Retina (tissue), 1 donor: ENCODE measurements around the gene GRK2.

ENCODE experiments used
- DNase-seq: peaks from one replicate; pipeline ENCODE4 v3.0.0-alpha.2; 2016

GRK2 gene

DNA sequence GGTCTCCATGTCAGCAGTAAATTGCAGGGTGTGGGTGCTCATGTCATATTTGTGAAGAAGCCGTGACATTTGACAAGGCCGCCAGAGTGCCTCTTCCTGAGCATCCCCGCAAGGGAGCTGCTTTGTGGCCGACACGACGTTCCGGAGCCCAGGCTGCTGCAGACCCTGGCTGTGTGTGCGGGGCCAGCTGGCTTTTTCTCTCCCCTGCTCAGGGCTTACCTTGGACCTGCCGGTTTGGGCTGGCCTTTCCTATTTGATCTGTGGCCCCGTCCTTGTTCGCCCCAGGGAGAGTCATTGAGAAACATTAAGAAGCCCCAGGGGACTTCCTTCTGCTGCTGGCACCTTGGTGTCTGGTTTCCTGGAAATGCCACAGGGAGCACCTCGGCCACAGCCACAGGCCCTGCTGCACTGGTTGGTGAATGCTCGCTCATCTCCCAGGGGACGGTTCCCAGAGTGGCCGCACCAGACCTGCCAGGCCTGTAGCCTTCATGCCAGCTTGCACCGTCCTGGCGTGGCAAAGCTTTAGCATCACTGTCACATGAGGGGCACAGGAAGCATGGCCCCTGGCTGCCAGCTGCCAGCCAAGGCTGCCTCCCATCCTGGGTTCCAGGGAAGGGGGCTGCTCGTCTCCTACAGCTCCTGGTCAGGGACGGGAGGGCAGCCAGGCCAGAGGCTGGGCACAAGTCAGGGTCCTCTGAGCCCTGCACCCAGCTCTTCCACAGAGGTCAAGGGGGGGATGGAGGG lies 5.4 kb downstream of the GRK2 start:
- DNase-seq = peak; percentile 43

DNA sequence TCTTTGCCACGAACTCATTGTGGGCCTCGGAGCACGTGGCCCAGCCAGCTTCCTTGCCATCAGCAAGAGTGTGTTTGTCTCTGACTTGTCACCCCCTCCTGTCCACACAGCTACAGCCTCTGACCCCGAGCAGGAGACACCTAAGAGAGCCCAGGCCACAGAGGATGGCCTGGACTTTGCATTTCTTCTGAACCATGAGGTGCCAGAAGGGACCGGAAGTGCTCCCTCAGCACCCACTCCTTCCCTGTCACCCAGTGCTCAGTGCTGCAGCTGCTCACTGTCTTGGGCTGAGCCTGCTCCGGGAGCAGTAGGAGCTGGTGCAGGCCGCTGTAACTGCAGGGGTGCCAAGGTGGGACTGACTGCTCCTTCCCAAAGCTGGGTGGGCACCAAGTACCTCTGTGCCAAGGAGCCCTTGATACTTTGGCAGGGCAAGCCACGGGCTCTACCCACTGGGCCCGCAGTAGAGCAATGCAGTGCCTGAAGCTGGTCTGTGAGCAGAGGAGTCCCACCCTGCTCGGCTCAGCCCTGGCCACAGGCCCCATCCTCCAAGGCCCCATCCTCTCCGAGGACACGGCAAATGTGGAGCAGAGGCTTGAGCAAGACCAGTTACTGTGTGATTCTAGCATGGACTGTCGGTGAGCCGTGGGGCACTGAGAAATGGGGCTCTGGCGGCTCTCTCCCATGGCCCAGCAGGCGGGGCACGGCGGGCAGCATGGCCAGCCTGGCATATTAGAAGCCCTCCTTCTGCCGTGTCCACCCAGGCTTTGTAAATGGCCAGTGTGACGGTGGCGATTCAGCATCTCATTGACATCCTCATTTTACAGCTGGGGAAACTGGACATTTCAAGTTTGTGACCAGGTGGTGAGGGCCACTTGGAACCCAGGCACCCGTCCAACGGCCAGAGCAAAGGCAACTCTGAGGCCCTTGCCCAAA lies 6.3 kb downstream of the GRK2 start:
- no peak for DNase-seq

DNA sequence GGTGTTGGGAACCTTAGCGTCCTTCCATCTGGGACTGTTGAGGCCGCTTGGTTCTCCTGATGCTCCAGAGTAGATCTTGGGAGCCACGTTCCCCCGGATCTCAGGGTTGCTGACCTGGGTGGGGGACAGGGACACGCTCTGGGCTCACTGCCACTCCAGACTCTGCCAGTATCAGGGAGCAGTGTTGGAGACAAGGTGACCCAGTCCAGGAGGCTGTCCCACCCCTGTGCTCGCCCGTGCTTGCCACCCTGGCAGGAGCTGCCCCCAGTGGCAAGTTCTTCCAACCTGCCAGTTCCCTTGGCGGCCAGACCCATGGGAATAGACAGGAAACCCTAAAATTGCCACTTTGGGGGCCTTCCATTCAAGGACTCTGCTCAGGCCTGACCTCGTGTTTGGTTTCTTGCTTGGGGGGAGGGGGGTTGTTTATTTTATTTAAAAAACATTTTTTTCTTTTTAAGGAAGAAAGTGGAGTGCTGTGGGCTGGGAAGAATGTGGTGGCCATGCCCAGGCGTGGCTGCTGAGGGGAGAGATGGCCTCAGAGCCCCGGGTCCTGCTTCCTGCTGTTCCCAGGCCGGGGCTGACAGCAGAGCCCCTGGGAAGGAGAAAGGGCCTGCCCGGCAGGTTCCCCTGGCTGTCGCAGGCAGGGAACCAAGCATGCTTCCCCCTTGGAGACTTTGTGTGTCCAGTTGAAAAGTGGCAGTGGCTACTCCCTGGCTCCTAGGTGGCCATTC lies 7.2 kb downstream of the GRK2 start:
- DNase-seq = no peak

DNA sequence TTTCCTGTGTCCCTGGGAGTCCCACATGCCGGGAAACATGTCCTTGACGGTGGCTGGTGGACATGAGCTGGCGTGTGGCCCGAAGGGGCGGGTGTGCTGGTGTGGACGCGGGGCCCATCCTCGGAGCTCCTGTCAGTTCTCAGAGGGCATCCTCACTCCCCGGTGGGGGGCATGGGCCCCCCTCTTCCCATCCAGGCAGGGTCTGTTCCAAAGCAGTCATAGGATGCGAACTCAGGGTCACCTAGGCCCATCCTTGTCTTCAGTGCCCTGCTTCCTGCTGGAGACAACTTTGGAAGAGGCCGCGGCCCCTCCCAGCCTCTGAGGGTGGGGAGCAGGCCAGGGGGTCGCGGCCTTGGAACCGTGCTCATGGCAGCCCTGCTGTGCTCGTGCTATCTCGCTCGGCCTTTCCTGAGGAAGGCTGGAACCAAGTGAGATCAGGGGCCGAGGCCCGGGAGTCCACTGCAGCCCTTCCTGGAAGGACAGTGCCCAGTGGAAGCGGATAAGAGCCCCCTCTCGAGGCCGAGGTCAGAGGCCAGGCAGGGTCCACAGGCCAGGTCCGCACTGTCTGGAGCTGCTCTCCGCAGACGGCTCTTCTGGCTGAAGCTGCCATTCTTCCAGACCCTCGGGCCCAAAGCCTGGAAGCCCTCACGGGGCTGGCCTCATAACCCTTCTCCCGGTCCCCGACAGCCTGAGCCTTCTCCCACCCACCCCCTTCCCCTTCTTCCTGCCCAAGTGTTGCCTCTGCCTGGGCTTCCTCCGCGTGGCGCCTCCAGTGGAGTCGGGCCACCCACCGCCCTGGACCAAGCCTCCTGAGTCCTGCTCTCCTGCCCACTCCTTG lies 8.7 kb downstream of the GRK2 start:
- no peak for DNase-seq

DNA sequence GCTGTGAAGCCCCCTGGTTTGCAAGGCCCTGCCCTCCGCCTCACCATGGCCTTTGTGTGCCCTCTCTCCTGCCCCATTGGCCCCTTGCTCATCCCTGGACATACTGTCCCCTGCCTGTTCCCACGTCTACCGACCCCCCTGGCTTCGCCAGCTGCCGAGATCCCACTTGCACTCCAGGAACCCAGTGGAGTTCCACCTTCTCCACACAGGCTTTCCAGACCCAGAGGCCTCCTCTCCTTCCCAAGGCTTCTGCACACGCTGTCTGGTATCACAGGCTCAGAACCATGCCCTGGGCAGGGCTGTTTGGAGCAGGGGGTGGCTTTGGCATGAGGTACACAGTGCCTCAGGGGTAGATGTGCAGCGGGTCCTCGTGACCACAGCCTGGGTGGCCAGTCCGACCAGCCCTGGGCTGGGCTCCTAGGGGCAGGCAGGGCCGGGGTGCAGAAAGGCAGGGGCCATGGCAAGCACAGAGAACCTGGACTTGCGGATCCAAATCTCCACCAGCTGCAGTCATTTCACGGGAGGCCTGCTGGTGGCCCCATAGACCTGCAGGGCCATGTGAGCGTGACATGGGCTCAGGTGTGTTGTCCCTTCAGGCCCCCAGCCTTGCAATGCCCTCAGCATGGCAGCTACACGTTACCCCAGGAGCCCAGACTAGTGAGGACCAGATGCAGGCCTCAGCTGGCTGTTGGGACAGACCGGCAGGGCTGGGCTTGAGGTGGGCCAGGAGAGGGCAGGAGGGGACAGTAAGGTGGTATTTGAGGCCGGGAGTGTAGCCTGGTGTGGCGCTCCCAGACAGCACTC lies 9.5 kb downstream of the GRK2 start:
- no peak for DNase-seq

DNA sequence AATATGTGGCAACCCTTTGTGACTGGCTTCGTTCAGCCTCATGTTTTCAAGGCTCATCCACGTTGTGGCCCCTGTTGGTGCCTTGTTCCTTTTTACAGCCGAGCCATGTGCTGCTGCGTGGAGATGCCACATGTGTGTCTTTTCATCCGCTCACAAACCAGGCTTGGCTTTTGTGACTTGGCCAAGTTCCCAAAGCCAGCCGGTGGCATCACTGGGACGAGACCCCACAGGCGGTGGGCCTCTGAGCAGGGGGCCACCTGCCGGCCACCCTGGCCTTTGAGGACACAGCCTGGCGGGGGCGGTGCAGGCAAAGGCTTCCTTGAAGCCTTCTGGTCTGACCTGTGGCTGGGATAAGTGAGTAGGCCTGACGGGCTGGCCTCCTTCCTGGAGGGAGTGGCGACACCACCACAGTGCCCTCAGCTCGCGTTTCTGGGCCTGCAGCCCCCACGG lies 10.5 kb downstream of the GRK2 start:
- peak; percentile 39 for DNase-seq

DNA sequence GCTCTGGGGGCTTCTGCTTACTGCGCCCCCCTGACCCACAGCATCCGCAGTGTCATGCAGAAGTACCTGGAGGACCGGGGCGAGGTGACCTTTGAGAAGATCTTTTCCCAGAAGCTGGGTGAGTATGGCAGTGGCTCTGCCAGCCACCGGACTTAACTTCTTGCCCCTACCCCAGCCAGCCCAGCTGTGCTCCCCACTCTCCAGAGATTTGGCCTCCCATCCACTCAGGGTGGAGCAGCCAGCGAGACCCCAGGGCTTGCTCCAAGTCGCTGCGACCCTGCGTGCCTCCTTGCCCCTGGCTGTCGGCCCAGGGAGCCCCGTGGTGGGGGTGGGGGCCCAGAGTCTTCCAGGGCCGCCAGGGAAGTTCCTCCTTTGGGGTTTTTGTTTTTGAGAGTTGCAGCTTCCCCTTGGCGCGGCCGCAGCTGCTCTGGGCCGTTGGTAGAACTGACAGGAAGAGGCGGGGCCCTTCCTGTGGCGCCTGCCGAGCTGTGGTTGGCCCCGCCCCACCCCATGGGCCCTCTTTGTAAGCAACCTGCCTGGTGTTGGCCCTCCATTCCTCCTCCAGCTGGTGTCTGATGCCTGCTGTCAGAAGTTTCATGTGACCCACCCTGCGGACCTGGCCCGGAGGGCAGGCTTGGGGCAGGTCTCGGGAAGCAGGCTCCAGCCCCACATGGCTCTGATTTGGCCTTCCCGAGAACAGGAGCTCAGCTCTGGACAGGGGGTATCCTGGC lies 11.1 kb downstream of the GRK2 start:
- DNase-seq = peak; percentile 61

DNA sequence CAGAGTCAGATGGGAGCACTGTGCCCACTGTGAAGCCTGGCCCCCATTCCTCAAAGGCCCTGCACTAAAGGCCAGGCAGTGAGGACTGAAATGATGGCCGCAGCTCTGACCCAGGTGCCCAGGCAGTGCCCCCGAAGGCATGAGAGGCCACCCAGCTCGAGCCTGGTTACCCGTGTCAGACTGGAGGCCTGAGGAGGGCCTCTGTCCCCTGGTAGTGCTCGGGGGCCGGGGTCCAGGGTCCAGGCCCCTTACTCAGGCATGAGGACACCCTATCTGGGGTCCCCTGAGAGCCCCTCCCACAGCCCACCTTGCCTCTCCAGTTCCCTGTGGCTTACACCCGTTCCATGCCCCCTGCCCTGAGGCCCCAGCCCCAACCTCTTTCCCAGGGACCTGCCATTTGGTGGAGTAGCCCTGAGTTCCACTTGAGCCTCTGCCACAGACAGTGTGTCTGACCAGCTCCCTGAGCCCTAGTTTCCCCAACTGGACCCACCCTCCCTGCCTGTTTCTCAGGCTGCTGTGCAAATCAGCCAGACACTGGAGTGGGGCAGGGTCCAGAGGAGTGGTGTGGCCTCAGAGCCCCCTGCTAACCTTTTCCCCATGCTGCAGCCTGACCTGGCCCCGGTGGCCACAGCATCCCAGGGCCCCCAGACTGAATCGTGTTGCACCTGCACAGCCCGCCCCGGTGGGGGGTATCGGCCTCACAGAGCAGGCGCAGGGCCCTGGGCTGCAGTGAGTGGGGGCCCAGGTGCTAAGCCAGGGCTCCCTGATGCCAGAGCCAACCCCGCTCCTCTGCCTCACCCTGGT lies 12.1 kb downstream of the GRK2 start:
- DNase-seq = no peak

DNA sequence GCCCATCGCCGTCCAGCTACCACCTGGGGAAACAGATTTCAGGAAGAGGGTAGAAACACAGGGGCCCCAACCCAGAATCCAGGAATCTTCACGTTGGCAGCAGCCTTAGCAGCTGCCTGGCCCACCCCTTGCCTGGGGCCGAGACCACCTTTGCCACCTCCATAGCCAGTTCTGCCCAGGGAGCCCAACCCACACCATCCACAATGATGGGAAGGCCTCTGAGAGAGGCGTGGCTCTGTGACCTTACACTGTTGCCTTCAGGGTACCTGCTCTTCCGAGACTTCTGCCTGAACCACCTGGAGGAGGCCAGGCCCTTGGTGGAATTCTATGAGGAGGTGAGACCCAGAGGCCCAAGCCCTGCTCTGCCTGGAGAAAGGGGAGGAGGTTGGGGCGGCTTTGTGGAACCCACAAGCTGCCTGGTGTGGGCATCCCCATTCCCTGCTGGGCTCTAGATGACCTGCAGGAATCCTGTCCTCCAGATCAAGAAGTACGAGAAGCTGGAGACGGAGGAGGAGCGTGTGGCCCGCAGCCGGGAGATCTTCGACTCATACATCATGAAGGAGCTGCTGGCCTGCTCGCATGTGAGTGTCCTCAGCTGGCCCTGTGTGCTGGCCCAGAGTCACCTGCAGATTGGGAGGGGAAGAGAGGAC lies 12.8 kb downstream of the GRK2 start:
- DNase-seq = no peak

DNA sequence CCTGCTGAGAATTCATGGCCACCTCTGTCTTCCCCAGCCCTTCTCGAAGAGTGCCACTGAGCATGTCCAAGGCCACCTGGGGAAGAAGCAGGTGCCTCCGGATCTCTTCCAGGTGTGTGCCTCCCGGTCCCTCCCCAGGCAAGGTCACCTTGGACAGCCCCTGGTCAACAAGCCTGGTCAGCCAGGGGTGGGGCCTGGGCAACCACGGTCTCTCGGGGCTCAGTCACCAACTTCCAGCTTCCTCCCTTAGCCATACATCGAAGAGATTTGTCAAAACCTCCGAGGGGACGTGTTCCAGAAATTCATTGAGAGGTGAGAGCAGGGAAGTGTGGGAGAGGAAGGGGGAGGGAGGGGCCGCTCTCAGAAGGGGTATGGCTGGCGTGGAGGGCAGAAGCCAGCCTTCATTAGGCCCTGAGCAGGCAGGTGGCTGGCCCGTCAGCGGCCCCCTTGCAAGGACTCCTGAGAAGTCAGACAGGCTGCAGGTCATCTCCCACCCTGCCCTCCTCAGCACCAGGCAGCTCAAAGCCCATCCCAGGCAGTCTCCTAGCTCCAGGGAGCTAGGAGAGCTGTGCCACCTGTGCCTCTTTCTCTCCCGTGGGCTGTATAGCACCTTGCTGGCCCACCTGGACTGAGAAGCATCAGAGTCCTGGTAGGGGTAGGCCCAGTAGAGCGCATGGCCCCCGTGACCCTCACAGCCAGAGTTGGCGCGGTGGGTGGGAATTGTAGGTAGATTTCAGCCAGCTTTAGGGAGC lies 13.5 kb downstream of the GRK2 start:
- DNase-seq = no peak

DNA sequence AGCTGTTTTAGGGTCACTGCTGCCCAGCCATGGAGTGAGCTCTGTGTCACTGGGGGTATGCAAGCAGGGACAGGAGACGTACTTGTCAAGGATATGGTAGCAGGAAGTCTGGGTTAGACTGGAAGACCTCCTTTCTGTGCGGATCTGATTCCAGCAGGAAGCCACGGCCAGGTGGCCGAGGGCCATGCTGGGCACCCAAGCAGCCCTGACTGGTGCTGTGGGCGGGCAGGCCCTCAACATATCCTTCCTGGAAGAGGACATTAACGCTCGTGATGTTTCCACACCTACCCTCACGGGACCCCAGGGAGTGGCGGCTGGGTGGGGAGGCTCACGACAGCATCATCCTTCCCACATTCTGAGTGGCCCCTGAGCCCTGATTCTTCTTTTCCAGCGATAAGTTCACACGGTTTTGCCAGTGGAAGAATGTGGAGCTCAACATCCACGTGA lies 14.1 kb downstream of the GRK2 start:
- DNase-seq = no peak

DNA sequence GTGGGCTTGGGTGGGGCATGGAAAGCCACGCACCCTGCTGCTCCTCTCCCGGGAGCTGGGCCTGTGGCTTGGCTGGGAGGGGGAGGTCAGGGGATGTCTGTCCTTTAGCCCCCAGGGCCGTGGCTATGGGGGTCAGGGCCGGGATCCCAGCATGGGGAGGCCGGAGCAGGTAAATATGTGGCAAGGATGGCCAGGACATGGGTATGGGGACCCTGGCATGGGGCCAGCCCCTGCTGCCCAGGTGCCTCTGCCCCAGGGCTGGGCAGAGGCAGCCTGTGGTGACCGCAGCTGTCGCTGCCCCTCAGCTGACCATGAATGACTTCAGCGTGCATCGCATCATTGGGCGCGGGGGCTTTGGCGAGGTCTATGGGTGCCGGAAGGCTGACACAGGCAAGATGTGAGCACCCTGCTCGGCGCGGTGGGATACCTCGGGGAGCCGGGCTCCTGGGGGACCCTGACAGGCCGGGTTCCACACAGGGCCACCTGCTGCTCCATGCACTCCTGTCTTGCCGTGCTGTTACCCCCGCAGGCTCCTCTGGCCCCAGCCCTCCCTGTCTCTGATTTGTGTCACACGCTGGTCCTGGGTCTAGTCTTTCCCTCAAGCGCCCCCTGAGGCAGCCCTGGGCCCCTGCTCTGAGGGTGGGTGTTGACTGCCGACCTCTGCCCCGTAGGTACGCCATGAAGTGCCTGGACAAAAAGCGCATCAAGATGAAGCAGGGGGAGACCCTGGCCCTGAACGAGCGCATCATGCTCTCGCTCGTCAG lies 14.7 kb downstream of the GRK2 start:
- DNase-seq = no peak

DNA sequence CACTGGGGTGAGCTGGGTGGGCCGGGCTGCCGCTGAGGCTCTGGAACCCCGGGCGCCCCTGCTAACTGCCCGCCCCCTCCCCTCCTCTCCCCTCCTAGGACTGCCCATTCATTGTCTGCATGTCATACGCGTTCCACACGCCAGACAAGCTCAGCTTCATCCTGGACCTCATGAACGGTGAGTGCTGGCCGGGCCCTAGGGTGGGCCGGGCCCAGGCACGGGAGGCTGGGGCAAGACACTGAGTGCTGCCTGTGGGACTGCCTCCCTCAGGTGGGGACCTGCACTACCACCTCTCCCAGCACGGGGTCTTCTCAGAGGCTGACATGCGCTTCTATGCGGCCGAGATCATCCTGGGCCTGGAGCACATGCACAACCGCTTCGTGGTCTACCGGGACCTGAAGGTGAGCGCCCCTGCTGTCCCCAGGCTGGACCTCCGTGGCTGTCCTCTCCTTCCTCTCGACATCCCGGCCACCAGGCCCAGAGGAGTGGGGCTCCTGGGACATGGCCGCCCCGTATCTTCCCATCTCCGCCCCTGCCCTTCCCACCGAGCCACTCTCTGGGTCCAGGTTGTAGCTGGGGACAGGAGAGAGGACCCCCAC lies 15.4 kb downstream of the GRK2 start:
- DNase-seq = no peak

DNA sequence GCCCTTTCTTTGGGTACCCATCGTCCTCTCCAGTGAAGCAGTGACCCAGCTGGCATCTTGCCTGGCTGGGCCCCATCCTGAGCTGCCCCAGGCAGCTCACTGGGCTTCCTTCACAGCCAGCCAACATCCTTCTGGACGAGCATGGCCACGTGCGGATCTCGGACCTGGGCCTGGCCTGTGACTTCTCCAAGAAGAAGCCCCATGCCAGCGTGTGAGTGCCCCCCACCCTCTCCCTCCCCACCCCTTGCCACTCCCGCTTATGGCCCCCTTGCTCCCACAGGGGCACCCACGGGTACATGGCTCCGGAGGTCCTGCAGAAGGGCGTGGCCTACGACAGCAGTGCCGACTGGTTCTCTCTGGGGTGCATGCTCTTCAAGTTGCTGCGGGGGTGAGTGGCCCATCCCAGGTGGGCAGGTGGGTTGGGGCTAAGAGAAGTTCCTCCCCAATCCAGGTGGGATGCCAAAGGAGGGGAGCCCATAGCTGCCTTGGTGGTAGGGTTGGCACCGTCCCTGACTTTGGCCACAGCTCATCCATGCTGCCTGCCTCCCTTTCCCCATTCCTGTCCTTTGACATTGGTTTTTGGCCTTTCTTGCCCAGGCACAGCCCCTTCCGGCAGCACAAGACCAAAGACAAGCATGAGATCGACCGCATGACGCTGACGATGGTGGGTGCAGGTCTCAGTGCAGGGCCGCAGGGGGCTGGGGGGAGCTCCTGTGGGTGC lies 16.0 kb downstream of the GRK2 start:
- no peak for DNase-seq

DNA sequence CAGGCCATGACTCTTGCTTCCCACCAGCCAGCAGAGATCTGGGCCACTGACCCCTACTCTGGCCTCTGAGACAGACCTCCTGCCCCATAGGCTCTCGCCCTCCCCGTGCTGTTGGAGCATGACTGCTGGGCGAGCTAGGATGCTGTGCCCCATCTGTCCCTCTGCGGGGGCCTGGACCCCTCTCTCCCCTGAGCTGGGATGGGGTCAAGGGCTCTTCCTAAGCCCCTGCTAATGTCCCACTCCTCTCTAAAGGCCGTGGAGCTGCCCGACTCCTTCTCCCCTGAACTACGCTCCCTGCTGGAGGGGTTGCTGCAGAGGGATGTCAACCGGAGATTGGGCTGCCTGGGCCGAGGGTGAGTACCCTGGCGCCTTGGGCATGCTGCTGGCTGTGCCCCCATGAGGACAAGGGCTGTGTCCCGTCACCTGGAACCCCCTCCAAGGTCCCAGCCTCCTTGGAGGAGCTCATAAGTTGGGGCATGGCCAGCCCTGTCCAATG lies 16.7 kb downstream of the GRK2 start:
- DNase-seq = no peak

DNA sequence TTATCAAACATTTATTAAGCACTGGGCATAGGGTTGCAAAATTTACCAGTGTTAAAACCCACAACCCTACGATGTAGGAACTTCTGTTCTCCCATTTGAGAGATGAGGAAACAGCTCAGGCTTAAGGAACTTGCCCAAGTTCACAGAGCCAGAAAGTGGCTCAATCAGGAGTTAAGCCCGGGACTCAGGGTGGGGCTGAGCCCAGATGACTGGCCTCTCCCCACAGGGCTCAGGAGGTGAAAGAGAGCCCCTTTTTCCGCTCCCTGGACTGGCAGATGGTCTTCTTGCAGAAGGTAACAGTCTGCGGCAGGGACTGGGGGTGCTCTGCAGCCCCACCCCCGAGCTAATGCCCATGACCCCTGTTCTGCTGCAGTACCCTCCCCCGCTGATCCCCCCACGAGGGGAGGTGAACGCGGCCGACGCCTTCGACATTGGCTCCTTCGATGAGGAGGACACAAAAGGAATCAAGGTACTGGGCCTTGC lies 17.2 kb downstream of the GRK2 start:
- DNase-seq = no peak
